ENCODE data around the gene CFAP77.

DNA sequence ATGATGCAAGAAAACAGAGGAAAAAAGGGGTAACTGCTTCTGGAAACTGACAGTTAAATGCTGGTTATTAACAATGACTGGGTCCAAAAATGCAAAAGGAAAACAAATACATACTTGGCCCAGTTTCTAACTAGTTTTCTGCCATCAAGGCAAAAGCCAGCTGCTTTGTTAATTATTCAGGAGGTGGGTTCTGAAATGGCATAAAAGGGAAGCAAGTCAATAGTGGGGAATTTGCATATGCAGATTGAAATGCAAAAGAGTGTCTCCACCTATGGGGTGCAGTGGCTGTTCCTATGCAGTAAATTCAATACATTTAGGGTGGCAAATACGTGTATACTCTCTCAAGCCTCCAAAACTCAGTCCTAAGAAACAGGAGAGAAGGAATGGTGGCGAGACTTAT is 205.8 kb downstream of the CFAP77 start:
- TF ChIP-seq, protein P1, sequence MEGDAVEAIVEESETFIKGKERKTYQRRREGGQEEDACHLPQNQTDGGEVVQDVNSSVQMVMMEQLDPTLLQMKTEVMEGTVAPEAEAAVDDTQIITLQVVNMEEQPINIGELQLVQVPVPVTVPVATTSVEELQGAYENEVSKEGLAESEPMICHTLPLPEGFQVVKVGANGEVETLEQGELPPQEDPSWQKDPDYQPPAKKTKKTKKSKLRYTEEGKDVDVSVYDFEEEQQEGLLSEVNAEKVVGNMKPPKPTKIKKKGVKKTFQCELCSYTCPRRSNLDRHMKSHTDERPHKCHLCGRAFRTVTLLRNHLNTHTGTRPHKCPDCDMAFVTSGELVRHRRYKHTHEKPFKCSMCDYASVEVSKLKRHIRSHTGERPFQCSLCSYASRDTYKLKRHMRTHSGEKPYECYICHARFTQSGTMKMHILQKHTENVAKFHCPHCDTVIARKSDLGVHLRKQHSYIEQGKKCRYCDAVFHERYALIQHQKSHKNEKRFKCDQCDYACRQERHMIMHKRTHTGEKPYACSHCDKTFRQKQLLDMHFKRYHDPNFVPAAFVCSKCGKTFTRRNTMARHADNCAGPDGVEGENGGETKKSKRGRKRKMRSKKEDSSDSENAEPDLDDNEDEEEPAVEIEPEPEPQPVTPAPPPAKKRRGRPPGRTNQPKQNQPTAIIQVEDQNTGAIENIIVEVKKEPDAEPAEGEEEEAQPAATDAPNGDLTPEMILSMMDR (IDR thresholded peaks at IDR 0.05) = no peak
- no peak for TF ChIP-seq ZFX (IDR thresholded peaks at IDR 0.05; ENCODE audit: borderline replicate concordance)

Measured in 22Rv1 (cell line).